Fibroblast of skin of left quadriceps (primary cell): ENCODE data around the gene VDAC1.
"Not testable (repeated sequence)": the region's sequence is repeated elsewhere in the genome, so short reads cannot be mapped to it uniquely, and the experiment has no call there.

Experiments used
- DNase-seq, 2 experiments: peaks; one replicate each; pipeline ENCODE4 v3.0.0-alpha.2; 2013; ENCODE audit warnings: low read depth in 2 of 2

VDAC1 gene, protein sequence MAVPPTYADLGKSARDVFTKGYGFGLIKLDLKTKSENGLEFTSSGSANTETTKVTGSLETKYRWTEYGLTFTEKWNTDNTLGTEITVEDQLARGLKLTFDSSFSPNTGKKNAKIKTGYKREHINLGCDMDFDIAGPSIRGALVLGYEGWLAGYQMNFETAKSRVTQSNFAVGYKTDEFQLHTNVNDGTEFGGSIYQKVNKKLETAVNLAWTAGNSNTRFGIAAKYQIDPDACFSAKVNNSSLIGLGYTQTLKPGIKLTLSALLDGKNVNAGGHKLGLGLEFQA

GRCh38 chr5:134004626-134005416, at the start of gene VDAC1:
VDAC1 (minus strand) TSS chr5:134004975; CDS start chr5:133993012, 11,963 bp downstream.
- DNase-seq, result peak; percentile 68 to 70

DNA sequence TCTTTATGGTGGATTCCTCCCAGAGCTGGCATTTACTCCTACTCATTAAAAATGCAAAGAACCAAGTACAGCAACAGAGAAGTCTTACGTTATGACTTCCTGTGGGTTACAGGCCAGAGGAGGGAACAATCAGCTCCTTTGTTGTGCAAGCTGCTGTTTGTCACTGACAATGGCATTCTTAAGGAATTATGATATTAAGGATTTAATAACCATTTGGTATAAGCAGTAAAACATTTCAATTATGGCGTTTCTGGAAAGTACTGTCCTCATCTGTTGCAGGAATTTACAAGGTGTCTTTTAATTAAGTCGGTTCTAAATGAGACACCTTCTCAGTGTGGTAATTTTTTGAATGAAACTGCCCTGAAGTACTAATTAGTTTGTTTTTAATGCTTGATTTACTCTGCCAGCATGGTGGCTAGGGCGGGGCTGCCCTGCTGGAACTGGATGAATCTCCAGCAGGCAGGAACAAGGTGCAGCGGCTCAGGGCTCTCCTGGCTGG, 49.1 kb upstream of the VDAC1 start:
- no peak for DNase-seq

GRCh38 chr5:134053314-134053839, 48.6 kb upstream of the VDAC1 start:
- DNase-seq, result no peak

DNA sequence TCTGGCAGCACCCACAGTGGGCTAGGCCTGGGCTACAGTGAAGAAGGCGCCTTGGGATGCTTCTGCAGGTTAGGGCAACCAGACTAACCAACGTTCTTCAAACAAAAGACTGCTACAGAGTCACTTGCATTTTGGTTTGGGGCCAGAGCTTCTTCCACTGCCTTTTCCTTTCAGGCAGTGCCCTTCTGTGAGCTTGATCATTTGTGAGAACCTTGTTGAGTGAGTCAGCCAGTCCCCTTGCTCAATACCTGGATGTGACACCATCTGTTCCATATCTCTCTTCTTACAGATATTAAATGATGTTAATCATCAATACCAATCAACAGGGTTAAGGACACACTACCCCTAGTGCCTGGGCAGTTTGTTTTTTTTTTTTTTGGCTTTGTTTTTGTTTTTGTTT, 46.5 kb upstream of the VDAC1 start:
- no peak for DNase-seq

DNA sequence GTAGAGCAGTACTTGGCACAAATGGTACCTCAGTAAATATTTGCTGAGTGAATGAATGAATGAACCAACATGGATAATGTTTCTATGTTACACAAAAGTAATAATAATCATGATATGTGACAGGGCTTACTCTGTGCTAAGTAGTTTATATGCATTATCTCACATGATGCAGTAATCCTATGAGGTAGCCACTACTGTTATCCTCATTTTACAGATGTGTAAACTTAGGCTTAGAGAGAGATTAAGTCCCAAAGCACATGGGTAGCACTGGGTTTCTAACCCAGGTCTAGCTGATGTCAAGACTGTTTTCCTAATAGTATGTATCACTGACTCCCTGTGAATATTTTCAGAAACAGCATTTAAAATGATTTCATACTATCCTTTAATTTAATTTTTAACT, 44.1 kb upstream of the VDAC1 start:
- no peak for DNase-seq

DNA sequence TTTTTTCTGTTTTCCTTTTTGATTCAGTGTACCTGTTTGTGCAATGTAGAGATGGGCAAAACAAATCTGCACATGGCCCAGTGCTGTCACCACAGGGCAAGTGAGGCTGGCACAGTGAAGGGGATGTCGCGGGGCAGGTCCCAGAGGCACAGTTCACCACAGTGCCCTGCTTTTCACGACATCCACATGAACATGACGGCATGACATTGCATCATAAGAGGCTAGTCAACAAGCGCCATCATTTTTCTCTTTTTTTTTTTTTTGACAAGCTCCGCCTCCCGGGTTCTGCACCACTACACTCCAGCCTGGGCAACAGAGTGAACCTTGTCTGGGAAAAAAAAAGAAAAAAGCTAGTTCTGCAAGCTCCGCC, 42.9 kb upstream of the VDAC1 start:
- no peak for DNase-seq

GRCh38 chr5:134046801-134047686, 42.3 kb upstream of the VDAC1 start:
- DNase-seq, result no peak

- no peak for DNase-seq
Measured at GRCh38 chr5:134046330-134046729, 41.6 kb upstream of the VDAC1 start.

DNA sequence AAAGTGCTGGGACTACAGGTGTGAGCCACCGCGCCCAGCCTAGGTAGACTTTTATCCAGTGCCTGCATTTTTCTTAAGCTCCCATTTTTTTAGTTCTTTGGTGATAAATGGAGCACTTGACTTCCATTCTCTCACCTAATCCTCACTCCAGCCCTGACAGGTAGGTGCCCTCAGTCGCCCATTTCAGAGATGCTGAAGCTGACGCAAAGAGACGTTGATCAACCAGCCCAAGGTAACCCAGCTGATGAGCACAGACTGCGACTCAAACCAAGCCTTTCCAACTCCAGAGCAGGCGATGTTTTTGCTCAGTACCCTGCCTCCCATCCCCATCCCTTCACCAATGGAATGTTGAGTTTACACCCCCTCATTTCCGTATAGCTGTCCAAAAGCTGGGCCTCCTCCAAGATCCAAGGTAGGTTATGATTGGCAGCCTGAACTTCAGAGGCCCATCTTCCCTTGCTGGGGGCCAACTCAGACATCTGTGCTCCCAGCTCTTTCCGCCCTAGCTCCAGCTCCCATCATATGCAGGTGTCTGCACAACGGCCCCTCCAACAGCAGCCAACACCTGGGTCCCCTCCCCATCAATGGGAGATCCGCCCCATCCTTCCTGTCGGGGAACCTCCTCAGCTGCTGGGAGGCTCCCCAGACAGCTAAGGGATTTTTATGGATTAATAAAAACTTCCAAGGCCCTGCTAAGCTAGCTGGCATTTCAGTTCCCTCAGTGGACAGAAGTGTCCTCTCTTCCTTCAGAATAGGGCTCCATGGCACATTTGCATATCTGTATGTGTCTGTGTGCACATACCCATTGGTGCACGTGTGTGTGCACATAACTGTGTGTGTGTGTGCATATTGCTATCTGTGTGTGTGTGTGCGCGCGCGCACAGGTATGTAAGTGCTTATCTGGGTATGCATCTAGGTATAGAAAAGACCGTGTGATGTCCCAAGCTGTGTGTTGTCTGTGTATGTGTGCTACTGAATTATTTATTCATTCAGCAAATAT, 39.3 kb upstream of the VDAC1 start:
- DNase-seq, result no peak

- no peak for DNase-seq
Measured at GRCh38 chr5:134041570-134042411, 37.0 kb upstream of the VDAC1 start.

DNA sequence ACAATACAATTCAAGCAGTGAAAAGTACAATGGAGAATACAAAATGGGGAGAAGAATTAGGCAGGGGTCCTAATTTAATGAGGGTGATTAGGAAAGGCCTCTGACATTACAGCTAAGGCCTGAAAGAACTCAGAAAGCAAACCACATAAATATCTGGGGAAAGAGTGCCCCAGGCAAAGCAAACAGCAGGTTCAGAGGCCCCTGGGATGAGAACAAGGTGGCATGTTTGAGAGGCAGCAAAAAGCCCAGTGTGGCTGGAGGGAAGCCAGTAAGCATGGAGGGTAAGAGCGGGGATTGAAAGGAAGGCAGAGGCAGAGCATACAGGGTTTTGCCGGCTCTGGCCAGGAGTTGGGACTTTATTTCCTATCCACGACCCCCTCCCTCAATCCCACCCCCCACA, 33.4 kb upstream of the VDAC1 start:
- no peak for DNase-seq

- DNase-seq, result no peak
Measured at GRCh38 chr5:134037160-134037559, 32.4 kb upstream of the VDAC1 start.

DNA sequence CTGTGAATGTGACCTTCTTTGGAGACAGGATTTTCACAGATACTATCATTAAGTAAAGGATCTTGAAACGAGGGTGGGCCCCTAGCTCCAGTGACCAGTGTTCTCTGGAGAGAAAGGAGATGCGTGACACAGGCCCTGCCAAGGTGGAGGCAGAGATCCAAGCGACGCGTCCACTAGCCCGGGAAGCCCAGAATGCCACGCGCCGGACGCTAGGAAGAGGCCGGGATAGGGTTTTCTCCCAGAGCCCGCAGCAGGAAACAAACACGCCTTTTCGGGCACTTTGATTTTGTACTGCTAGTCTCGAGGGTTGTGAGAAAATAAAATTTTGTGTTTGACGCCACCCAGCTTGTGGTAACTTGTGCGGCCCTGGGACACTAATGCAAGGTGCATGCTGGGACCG, 29.6 kb upstream of the VDAC1 start:
- no peak for DNase-seq

GRCh38 chr5:134030303-134030964, 25.7 kb upstream of the VDAC1 start:
- DNase-seq, result not testable (repeated sequence)

DNA sequence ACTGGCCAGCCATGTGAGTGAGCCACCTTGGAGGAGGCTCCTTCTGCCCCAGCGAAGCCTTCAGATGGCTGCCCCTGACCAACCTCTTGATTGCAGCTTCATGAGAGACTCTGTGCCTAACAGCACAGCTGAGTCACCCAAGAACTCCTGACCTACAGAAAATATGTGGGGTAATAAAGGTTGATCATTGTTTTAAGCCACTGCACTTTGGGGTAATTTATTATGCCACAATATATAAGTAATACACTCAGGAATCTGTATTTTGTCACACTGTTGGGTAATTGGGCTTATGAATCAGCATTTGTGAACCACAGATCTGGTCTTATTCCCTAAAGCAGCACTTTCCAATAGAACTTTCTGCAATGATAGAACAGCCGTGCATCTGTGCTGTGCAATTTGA, 24.4 kb upstream of the VDAC1 start:
- peak; percentile 90 to 91 for DNase-seq

GRCh38 chr5:134028496-134028895, 23.7 kb upstream of the VDAC1 start:
- no peak for DNase-seq

DNA sequence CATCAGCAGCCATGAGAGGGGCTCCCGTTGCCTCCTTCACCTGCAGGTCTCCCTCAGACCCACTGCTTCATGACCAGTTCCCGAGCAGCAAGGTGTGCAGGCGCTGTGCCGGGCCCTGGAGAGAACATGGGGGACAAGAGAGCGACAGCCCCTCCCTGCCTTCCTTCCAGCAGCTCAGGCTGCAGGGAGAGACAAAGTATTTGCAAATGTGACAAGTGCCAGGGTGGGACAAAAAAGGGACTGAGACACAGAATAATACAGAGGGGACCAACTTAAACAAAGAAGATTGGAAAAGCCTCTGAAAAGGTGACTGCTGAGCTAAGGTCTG, 22.5 kb upstream of the VDAC1 start:
- DNase-seq, result no peak

GRCh38 chr5:134026521-134027287, 21.9 kb upstream of the VDAC1 start:
- peak in 1 of 2 experiments; percentile 25 for DNase-seq

DNA sequence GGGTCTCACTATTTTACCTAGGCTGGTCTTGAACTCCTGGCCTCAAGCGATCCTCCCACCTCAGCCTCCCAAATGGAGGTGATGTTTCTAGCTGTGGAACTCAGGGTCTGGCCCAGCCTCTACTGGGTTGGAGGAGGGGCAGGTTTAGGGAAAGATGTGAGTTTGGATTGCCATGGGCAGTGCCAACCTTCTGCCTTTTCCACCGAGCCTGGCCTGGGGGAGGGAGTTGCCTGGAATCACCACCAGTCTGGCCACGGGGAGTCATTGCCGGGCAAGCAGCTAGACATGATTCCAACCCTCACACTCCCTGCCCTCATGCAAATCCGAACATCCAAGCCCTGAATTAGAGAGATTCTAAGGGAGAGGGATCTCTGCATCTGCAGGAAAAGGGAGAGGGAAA, 21.0 kb upstream of the VDAC1 start:
- no peak for DNase-seq
